Measurements from ENCODE around the gene PRDM16. TPM values are rescaled to one million over a fixed set of nuclear protein-coding genes. Genes with fewer than 3 reads are reported as not detected.

Gene PRDM16
- total RNA-seq, 1 donor from 2014 or later: 21.4 TPM

DNA sequence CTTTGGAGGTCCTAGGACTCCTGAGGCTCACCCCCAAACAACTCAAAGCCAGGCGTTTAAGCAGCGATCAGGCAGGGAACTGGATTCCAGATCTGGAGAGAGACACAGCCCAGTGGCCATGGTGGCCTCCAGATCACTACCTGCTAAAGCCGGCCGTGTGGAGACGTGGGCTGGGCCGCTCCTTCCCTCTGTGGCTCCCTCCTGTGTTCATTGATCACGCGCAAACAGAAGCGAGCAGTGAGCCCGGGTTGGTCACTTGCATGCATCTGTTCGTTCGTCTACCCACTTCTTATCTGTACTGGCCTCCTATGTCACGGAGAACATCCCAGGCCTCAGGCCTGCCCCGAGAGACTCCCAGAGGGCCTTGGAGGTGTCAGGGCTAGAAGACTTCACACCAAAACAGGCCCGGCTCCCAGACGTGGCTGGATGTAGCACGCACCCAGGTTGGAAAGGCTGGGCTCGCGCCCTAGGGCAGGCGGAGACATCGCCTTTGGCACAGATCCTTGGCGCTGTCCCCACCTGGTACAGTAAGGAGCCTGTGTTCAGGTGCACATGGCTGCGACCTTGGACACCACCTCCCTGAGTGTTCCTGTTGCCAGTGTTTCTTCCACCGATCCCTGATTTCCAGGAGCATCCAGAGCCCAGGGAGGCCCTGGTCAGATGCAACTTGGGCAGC, 308.7 kb downstream of the PRDM16 start:
- TF ChIP-seq, protein P1, sequence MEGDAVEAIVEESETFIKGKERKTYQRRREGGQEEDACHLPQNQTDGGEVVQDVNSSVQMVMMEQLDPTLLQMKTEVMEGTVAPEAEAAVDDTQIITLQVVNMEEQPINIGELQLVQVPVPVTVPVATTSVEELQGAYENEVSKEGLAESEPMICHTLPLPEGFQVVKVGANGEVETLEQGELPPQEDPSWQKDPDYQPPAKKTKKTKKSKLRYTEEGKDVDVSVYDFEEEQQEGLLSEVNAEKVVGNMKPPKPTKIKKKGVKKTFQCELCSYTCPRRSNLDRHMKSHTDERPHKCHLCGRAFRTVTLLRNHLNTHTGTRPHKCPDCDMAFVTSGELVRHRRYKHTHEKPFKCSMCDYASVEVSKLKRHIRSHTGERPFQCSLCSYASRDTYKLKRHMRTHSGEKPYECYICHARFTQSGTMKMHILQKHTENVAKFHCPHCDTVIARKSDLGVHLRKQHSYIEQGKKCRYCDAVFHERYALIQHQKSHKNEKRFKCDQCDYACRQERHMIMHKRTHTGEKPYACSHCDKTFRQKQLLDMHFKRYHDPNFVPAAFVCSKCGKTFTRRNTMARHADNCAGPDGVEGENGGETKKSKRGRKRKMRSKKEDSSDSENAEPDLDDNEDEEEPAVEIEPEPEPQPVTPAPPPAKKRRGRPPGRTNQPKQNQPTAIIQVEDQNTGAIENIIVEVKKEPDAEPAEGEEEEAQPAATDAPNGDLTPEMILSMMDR (IDR thresholded peaks at IDR 0.05; ENCODE audit: unreplicated experiment): no peak
- Mint-ChIP-seq H3K4me1 (ENCODE audit: unreplicated experiment) (peaks cover 3% of the 10 kb centered on the region), H3K36me3 (ENCODE audit: low read depth, unreplicated experiment) (no peaks in the 10 kb centered on the region), H3K9me3 (ENCODE audit: unreplicated experiment) (no peaks in the 10 kb centered on the region), H3K27me3 (ENCODE audit: unreplicated experiment) (peaks cover 7% of the 10 kb centered on the region), H3K27ac (ENCODE audit: unreplicated experiment) (no peak overlapping the region), H3K4me3 (ENCODE audit: unreplicated experiment) (no peak overlapping the region)
- DNase-seq (ENCODE audit: low spot score): no peak

DNA sequence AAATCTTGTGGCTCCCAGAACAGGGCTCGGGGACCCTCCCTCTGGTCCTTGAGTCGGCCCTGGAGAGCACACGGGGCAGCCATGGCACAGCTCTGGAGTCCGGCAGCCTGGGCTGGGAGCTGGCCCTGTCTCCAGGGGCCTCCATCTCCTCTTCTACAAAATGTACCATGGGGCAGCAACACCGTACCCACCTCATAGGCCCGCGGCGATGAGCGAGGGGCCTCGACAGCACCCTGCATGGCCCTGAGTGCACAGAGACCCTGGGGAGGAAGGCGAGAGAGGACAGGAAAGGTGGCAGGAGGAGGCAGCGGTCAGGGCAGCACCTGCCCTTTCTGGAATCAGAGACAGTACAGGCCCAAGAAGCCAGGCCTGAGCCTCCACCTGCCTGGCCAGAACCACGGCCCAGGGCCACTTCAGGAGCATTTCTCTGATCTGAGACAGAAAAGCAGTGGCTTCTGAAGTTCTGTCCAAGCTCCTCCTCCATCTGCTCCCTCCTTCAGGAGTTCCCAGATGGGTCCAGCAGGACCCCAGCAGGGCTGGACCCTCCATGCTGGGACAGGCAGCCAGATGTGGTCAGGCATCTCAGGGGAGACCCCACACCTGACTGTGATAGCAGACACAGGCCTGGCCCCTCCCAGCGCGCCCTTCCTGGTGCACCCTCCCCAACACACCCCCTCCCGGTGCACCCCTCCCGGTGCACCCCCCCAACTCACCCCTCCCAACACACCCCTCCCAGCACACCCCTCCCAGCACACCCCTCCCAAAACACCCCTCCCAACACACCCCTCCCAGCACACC, 309.6 kb downstream of the PRDM16 start:
- no peaks in the 10 kb centered on the region for H3K9me3 Mint-ChIP-seq (ENCODE audit: unreplicated experiment)
- peaks cover 7% of the 10 kb centered on the region for H3K27me3 Mint-ChIP-seq (ENCODE audit: unreplicated experiment)
- peaks cover 3% of the 10 kb centered on the region for H3K4me1 Mint-ChIP-seq (ENCODE audit: unreplicated experiment)
- TF ChIP-seq, protein P1 (IDR thresholded peaks at IDR 0.05; ENCODE audit: unreplicated experiment): no peak
- H3K36me3 Mint-ChIP-seq (ENCODE audit: low read depth, unreplicated experiment): no peaks in the 10 kb centered on the region
- DNase-seq (ENCODE audit: low spot score): no peak
- H3K4me3 Mint-ChIP-seq (ENCODE audit: unreplicated experiment): no peak overlapping the region
- H3K27ac Mint-ChIP-seq (ENCODE audit: unreplicated experiment): no peak overlapping the region

DNA sequence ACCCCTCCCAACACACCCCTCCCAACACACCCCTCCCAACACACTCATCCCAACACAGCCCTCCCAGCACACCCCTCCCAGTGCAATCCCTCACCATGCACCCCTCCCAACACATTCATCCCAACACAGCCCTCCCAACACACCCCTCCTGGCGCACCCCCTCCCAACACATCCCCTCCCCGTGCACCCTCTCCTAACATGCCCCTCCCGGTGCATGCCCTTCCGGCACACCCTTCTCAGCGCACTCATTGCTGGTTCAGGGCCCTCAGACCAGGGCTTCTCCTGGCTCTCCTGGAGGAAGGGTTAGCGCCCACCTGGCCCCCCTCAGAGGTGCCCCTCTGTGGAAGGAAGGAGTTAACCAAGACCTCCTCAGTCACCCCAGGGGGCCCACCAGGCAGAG, 310.9 kb downstream of the PRDM16 start:
- no peaks in the 10 kb centered on the region for H3K36me3 Mint-ChIP-seq (ENCODE audit: low read depth, unreplicated experiment)
- H3K27ac Mint-ChIP-seq (ENCODE audit: unreplicated experiment): no peak overlapping the region
- no peaks in the 10 kb centered on the region for H3K9me3 Mint-ChIP-seq (ENCODE audit: unreplicated experiment)
- DNase-seq (ENCODE audit: low spot score): no peak
- H3K4me3 Mint-ChIP-seq (ENCODE audit: unreplicated experiment): no peak overlapping the region
- TF ChIP-seq, protein P1 (IDR thresholded peaks at IDR 0.05; ENCODE audit: unreplicated experiment): no peak
- peaks cover 6% of the 10 kb centered on the region for H3K27me3 Mint-ChIP-seq (ENCODE audit: unreplicated experiment)
- H3K4me1 Mint-ChIP-seq (ENCODE audit: unreplicated experiment): peaks cover 3% of the 10 kb centered on the region

DNA sequence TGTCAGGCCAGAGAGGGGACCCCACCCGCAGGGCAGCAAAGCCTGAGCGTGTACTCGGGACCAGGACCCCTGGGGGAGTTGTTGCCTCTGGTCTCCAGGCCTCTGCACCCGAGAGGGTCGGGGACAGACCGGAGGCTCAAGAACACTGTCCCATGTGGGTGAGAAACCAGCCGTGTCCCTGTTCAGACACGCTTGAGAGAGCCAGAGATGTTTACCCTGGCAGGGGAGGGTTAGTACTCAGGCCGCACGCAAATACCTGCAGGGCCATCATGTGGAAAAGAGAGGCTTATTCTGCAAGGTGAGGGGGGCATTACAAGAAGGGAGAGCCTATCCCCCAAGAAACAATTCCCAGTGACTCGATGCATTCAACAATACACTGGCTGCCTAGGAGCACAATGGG, 311.5 kb downstream of the PRDM16 start:
- Mint-ChIP-seq H3K36me3 (ENCODE audit: low read depth, unreplicated experiment) (no peaks in the 10 kb centered on the region), H3K27ac (ENCODE audit: unreplicated experiment) (no peak overlapping the region), H3K27me3 (ENCODE audit: unreplicated experiment) (peaks cover 6% of the 10 kb centered on the region), H3K9me3 (ENCODE audit: unreplicated experiment) (no peaks in the 10 kb centered on the region), H3K4me1 (ENCODE audit: unreplicated experiment) (peaks cover 3% of the 10 kb centered on the region), H3K4me3 (ENCODE audit: unreplicated experiment) (no peak overlapping the region)
- no peak for DNase-seq (ENCODE audit: low spot score)
- TF ChIP-seq, protein P1 (IDR thresholded peaks at IDR 0.05; ENCODE audit: unreplicated experiment): no peak

DNA sequence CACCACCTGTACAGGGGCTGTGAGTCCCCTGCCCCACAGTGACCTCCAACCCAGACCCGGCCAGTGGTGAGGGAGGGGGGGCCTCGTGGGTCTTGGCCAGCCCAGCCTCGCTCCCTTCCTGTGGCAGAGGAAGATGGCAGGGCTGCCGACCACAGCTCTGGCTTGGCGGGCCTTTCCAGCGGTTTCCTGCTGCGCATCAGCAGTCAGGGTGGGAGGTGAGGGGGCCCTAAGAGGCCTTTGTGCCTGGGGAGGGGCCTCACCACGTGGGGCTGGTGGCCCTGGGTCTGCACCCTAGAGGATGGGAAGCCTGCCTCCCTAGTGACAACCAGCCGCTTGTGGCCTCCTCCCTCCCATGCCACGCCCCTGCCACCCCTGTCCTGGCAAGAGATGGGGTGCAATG, 312.9 kb downstream of the PRDM16 start:
- Mint-ChIP-seq H3K36me3 (ENCODE audit: low read depth, unreplicated experiment) (no peaks in the 10 kb centered on the region), H3K9me3 (ENCODE audit: unreplicated experiment) (no peaks in the 10 kb centered on the region), H3K27ac (ENCODE audit: unreplicated experiment) (no peak overlapping the region), H3K4me1 (ENCODE audit: unreplicated experiment) (no peaks in the 10 kb centered on the region), H3K4me3 (ENCODE audit: unreplicated experiment) (no peak overlapping the region), H3K27me3 (ENCODE audit: unreplicated experiment) (peaks cover 6% of the 10 kb centered on the region)
- DNase-seq (ENCODE audit: low spot score): no peak
- TF ChIP-seq, protein P1 (IDR thresholded peaks at IDR 0.05; ENCODE audit: unreplicated experiment): no peak
